NCI-H1417 (cell line): Measurements from ENCODE around the gene MRPS26.
"Not testable (repeated sequence)": the region's sequence is repeated elsewhere in the genome, so short reads cannot be mapped to it uniquely, and the experiment has no call there.

Experiments
- DNase-seq, 3 experiments: peaks; one replicate each; lab custom pipeline; 2025; lab: John Stamatoyannopoulos, UW

MRPS26 gene

DNA sequence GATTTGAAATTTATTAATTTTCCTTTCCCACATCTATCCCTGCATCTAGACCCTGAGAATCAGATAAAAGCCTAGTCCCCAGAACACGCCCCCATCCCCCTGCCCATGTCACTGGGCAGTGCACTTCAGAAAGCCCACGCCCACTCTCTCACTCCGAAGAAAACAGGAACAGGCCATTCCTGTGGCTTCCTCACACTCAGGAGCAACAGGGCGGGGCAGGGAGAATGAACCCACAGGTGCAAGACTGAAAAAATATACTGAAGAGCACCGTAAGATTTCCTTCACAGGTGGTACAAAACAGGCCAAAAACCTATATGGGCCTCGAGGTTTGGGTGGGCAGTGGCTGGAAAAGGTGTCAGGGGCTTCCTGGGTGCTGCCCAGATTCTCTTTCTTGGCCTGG lies 29.0 kb downstream of the MRPS26 start:
- DNase-seq: peak in 1 of 3 experiments; percentile 66

- not testable (repeated sequence) for DNase-seq
These were observed 29.5 kb downstream of the MRPS26 start for GRCh38 chr20:3075315-3075714.

DNA sequence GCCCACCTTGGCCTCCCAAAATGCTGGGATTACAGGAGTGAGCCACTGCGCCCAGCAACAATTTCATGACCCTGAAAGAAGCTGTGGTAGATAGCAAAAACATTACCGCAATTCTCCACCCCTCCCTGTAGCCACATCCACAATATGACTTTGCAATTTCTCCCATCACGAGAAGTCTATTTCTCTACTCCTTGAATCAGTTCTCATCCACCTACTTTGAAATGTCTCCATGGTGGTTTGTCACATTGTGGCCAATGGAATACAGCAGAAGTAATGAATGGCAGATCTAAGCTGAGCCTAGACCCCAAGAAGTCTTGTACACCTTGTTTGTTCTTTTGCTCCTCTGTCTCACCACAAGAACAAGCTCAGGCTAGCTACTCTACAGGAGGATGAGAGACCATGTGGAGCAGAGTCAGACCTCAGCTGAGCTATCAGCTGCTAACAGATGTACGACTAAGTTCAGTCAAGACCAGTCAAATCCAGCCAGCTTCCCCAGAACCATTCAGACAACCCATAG lies 31.8 kb downstream of the MRPS26 start:
- DNase-seq: no peak

DNA sequence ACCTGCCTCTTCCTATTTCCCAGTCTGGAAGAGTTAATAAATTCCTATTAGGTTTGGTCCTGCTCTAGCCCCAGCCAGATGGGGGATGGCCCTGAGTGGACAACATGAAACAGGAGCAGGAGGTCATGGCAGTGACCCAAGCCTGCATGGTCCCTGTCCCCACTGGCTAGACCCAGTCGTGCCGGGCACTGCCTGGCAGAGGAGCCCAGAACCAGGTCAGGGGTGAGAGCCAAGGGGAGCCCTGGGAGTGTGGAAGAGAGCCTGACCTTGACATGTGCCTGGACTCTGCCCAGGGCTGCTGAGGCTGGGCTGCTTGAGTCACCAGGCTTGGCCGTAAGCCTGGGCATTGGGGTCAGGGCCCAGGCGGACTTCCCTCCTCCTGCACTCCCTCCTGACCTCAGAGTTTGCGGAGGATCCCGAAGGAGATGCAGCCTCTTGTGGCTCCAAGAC lies 35.1 kb downstream of the MRPS26 start:
- no peak for DNase-seq

- DNase-seq: no peak
These were observed 35.8 kb downstream of the MRPS26 start for GRCh38 chr20:3081641-3082040.

GRCh38 chr20:3082306-3082951 lies 36.6 kb downstream of the MRPS26 start:
- peak in 2 of 3 experiments; percentile 43 to 44 for DNase-seq

- peak in 1 of 3 experiments; percentile 35 for DNase-seq
These were observed 37.4 kb downstream of the MRPS26 start for GRCh38 chr20:3082955-3083952.

DNA sequence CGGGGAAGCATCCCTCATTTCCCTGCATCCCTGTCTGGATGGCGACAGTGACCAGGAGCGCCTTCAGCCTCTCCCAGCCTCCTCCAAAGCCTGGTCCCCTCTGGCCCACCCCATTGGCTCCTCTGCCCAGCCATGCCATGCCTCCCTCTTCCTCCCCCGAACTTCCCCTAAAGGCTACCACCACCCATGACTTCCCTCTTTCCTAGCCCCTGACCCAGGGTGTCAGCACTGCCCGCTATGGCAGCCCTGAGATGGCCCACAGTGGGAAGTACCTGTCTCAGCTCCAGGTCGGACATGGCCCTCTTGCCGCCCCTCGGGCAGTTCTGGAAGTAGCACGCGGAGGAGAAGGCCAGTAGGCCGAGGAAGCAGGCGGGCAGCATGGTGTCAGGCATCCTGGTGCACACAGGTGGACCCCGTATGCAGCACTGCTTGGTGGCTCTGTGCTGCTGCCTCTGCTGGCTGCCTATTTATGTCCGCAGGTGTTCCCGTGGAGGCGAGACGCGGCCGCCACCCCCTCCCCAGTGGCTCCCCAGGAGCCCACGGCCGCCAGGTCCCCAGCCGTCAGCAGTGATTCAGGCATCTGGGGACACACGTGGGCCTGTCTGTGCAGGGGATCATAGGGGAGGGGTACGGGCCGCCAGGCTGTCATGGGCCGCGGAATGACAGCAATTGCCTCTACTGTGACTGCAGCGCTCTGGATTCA lies 38.6 kb downstream of the MRPS26 start, which contains the start of gene AVP:
TSS of gene AVP (minus strand) at position 442 of the 703 bp plus-strand sequence. CDS start at position 392, 50 bp downstream.
- DNase-seq: no peak

DNA sequence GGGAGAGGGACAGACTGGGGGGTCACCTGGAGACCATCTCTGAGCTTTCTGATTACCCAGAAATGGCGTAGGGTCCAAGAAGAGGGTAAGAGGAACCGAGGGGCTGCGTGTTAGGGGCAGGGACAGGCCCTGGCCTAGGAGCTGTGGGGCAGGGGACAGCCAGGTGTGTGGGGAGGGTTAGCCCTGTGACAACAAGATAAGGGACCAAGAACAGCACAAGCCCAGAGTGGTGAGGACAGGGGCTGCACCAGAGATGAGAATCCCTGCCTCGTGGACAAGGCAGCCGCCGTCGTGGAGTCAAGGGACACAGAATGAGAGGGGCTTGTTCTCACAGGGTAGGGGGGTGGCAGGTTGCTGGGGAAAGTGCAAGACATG lies 39.1 kb downstream of the MRPS26 start:
- DNase-seq: no peak

- no peak for DNase-seq
These were observed 39.8 kb downstream of the MRPS26 start for GRCh38 chr20:3085571-3086072.

GRCh38 chr20:3088031-3088430 lies 42.2 kb downstream of the MRPS26 start:
- no peak for DNase-seq

GRCh38 chr20:3090565-3090964 lies 44.7 kb downstream of the MRPS26 start:
- no peak for DNase-seq

GRCh38 chr20:3092611-3093379 lies 46.9 kb downstream of the MRPS26 start:
- no peak for DNase-seq

GRCh38 chr20:3093861-3094361 lies 48.1 kb downstream of the MRPS26 start:
- no peak for DNase-seq

DNA sequence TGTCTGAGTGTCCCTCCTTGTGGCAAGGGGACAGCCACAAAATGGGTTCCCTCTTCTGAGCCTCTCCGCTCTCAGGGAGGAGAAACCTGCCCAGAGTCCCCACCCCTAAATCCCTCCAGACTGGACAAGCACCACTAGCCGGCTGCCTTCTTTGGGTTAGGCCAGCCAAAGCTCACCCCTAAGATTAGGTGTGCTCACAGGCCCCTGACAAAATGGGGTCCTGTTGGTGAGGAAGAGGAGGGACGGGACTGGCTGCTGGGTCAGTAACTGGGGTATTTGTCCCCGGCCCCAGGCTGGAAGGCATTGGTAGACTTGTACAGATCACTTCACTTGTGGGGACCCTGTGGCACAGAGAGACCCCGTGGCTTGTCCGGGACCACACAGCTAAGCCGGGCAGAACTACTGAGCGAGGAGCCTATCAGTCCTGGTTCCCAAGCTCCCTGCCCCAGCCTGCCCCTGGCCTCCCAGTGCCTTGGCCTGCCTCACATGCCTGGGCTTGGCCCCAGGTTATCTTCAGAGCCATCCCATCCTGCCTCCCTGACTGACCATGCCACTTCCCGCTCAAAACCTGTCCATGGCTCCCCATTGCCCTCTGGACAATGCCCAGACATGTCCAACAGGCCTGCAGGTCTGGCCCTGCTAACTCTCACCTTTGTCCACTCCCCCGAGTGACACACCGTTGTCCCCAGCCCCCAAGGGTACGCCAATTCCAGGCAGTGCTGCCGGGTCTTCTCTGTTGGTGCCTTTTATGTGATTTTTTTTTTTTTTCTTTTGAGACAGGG lies 49.2 kb downstream of the MRPS26 start:
- DNase-seq: no peak
